ENCODE data around the gene CMIP.
"Not testable (repeated sequence)": the region's sequence is repeated elsewhere in the genome, so short reads cannot be mapped to it uniquely, and the experiment has no call there.

The CMIP gene

GRCh38 chr16:81732699-81733098, 288.1 kb downstream of the CMIP start:
- no peak for DNase-seq

DNA sequence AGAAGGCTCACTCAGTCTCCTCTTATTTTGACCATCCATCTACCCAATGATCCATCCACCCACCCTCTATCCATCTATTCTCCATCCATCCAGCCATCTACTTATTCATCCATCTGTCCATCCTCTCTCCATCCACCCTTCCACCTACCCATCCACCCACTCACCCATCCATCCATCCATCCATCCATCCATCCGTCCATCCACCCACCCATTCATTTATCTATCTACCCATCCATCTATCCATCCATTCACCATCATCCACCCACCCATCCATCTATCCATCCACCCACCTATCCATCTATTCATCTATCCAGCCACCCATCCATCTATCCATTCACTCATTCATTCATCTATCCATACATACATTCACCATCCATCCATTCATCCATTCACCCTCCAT, 288.7 kb downstream of the CMIP start:
- DNase-seq: no peak

DNA sequence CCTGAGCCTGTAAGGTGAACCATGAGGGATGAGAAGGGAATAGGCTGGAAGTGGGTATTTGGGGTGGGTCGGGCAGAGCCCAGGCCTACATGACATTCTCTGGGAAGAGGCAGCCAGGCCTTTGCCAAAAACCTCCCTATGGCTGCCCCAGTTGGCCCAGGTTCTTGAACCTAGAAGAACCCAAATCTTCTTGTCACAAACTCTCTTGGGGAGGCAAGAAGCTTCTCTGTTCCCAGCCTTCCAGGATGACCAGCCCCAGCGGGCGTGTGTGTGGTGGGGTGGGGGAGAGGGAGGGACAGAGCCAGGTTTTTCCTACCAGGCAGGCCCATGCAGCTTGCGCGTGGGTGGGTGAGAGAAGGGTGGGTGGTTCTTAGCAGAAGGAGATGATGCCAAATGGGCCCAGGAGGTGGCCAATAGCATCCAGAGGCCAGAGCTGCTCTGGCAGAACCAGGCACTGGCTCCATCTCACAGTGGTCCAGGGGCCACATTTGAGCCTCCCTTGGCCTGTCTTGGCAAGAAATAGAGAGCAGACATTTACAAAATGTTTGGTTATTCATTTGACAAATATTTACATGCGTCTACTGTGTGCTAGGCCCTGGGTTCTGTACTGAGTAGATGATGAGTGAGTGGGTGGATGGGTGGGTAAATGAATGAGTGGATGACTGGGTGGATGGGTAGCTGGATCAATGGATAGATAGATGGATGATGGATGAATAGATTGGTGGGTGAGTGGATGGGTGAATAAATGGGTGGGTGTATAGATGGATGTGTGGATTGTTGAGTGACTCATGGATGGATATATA, 290.2 kb downstream of the CMIP start:
- DNase-seq: no peak

DNA sequence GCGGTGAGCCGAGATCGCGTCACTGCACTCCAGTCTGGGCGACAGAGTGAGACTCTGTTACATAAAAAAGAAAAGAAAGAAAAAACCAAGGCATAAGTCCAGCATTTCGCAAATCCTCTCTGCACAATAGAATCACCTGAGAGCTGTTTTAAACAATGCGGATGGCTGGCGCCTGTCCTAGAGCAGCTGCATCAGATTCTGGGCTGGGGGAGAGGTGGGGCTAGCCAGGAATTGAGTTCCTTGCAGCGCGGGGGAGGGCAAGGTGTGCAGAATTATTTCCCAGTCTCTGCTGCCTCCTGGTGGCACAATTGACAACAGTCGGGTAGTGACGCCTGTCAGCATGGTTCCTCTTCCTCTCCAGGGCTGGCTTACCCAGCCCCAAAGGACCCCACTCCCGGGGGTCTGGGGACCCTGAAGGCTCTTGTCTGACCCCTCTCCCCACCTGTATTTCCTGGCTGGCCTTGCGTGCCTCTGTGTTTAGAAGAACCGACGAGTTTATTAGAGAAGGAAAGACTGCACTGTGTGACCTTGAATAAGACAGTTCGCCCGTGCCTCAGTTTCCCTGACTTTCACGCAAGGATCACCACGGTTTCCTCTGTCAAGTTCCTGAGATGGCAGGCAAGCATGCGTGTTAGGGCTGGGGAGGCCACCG, 293.4 kb downstream of the CMIP start:
- peak; percentile 95 for DNase-seq

GRCh38 chr16:81738783-81739496, 294.3 kb downstream of the CMIP start:
- DNase-seq: peak; percentile 97

GRCh38 chr16:81739503-81739902, 294.9 kb downstream of the CMIP start:
- peak; percentile 64 for DNase-seq

DNA sequence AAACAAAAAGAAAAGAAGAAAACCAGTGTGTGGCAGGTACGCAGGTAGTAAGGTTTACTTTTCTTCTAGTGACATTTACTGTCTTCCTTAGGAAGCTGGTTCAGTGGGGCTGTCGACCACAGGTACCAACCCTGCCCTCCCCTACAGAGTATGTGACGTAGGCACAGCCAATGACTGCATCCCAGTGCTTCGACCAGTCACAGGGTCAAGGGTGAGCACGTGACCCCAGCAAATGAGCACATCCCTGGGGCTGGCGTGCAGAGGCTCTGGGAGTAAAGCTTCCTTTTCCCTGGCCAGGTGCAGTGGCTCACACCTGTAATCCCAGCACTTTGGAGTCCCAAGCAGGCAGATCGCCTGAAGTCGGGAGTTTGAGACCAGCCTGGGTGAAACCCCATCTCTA, 295.6 kb downstream of the CMIP start:
- DNase-seq: no peak

GRCh38 chr16:81741430-81741770, 296.8 kb downstream of the CMIP start:
- DNase-seq: not testable (repeated sequence)

- peak; percentile 75 for DNase-seq
These were observed 299.8 kb downstream of the CMIP start for GRCh38 chr16:81744385-81744784.

- no peak for DNase-seq
These were observed 300.3 kb downstream of the CMIP start for GRCh38 chr16:81744911-81745310.

DNA sequence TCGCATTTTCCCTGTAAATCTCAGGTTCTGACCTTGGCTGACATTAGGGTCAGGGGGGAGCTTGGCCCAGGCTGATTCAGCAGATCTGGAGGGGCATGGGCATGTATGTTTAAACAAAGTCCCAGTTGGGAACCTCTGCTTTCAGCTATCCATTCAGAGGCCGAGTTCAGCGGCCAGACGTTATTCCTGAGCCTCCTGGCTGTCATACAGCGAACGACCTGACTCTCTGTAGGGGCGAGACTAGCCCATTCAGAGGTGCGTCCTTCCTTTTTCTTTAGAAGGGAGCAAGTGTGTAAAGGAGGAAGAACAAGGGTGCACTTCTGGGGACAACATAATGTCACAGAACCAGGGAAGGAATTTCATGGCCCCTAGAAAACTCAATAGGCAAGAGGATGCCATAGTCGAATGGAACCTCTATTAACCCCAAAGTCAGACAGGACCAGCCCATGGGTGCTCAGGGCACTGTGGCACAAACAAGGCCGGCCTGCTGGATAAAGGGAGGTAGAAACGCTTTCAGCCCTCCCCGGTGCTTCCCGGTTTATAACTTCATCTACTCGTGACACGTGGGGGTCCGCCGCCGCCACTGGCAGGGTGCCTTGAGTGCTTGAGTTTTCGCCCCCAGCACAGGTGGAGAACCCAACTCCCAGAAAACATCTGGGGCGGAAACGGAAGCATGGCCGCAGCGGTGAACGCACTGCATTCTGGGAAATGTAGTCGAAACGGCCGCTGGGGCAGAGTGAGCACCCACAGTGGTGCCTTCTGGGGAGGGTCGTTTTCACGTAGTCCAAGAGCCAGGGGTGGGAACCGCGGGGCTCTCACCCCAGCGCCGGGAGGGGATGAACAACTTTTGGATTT, 301.3 kb downstream of the CMIP start:
- peak; percentile 91 for DNase-seq

DNA sequence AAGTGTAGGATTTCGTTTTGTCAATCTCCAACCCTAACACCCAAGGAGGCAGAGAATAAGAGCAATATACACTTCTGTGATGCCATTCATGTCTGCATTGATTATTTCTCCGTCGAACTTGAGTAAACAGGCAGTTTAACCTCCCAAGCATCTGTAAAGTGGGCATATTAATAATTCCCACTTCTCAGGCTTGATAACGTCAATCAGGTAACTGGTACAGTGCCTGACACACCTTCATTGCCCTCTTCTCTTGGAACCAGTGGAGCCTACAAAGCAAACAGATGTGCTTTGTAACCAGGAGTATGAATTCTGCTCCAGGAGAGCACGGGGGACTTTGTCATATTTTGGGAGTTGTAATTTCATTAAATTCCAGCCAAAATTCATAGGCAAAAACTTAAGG, 302.0 kb downstream of the CMIP start:
- DNase-seq: no peak

GRCh38 chr16:81748476-81749198, 304.0 kb downstream of the CMIP start:
- DNase-seq: peak; percentile 86

DNA sequence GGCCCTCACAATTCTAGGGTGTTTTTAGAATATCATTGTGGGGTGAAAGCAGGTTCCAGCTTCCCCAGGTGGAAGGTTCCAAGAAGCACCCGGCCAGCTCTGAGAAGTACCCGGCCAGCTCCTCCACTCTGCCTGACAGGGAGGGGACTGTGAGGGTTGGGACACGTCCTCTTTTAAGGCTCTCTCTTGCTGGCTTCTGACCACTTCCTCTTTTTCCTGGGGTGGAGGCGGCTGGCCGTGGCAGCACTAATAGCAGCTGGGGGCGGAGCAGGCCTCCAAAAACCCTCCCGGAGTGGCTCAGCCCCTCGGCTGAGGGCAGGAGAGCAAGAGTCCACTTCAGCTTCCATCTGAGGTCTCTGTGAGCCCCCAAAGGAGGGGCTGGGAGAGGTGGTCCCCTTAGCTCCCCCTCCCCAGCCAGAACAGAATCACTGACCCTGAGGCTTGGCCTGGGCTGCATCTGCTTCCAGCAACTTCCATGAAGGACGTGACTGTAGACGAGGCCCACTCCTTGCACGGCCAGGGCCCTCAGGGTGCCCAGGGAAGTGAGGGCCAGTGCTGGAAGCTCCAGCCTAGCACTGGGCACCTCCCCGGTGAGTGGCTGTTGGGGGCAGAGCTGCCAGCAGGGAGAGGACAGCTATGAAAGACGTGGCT, 307.7 kb downstream of the CMIP start:
- DNase-seq: peak; percentile 99

GRCh38 chr16:81752876-81753227, 308.2 kb downstream of the CMIP start:
- peak; percentile 60 for DNase-seq

DNA sequence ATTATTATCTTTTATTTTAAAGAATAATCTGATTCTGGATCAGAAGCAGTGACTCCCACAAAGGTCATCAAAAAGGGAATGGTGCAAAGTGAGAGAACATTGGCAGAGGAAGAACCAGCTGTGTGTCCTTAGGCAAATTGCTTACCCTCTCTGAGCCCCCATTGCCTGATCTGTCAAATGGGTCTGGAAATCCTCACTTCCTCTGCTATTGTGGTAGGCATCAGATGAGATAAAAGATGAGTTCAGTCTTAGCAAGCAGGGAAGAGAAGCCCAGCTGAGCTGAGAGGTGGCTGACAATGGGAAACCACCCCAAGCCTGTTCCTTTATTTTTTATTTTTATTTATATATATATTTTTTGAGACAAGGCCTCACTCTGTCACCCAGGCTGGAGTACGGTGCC, 310.2 kb downstream of the CMIP start:
- no peak for DNase-seq

DNA sequence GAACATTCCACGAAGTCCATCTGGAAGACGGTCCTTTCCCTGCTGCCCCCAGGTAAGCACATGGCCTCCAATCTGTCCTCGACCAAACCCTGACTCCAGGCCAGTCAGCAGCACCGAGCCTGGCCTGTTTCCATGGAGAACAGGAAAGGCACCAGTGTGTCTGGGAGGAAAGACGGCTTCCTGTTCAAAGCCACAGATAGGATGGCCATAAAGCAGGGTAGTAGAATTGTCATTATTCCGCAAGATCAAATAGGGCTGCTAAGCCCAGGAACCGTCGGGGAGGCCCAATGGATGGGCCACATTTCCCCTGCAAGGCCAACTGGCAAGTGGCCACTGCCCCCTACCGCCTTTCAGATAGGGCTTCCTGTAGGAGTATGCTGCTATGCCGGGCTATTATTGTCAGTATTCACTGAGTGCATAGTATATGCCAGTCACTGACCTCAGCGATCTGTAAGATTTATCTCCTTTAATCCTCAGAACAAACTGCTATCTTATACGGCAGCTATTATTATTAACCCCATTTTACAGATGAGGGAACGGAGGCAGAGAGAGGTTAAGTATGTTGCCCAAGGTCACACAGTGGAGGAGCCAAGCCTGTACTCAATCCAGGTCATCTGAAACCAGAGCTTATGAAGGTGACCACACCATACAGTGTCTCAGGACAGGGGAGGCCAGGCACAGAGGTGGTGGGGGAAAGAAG, 311.5 kb downstream of the CMIP start:
- peak; percentile 40 for DNase-seq

GRCh38 chr16:81756615-81757356, 312.2 kb downstream of the CMIP start:
- no peak for DNase-seq

DNA sequence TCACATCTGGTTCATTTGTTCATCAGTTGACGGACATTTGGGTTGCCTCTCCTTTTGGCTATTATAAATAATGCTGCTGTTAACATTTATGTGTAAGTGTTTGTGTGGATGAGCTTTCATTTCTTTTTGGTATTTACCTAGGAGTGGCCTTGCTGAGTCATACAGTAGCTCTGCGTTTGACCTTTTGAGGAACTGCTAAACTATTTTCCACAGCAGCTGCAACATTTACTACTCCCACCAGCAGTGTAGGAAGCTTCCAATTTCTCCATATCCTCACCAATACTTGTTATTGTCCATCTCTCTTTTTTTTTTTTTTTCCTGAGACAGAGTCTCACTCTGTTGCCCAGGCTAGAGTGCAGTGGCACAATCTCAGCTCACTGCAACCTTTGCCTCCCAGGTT, 313.8 kb downstream of the CMIP start:
- DNase-seq: peak; percentile 46

Measured in OCI-M1 (cell line).